HepG2 (cell line): ENCODE data around the gene HSDL1. TPM values are rescaled to one million over a fixed set of nuclear protein-coding genes. Genes with fewer than 3 reads are reported as not detected.

Source experiments
- DMAP1 ChIP-seq: IDR thresholded peaks from 2 replicates; pipeline ENCODE4 v1.6.1; 2016
- FOXJ3 ChIP-seq: sonication (generic); formaldehyde crosslinking; IDR thresholded peaks from 2 replicates; pipeline ENCODE4 v1.4.0; 2020; ENCODE audit warnings: missing genetic modification reagents, mild to moderate bottlenecking, borderline replicate concordance
- FOXO1 ChIP-seq: sonication (generic); formaldehyde crosslinking; IDR thresholded peaks from 2 replicates; pipeline ENCODE4 v1.4.0; 2020; ENCODE audit warnings: missing genetic modification reagents
- JUN ChIP-seq: sonication (generic); formaldehyde crosslinking; IDR thresholded peaks from 2 replicates; pipeline ENCODE4 v1.4.0; 2020; ENCODE audit warnings: mild to moderate bottlenecking, missing genetic modification reagents
- KDM3A ChIP-seq: IDR thresholded peaks from 2 replicates; pipeline ENCODE4 v1.6.1; 2018; ENCODE audit warnings: low read depth, missing compliant biosample characterization
- MBNL3 ChIP-seq: fragments of 250-450 bp; sonication (Bioruptor Pico); conservative IDR thresholded peaks from 2 replicates; pipeline ENCODE4 v1.8.0; 2022; ENCODE audit warnings: mild to moderate bottlenecking, inconsistent platforms
- MLLT10 ChIP-seq: sonication (generic); formaldehyde crosslinking; IDR thresholded peaks from 2 replicates; pipeline ENCODE4 v1.4.0; 2020; ENCODE audit warnings: missing genetic modification reagents
- SATB2 ChIP-seq: sonication (generic); formaldehyde crosslinking; IDR thresholded peaks from 2 replicates; pipeline ENCODE4 v1.5.0; 2020; ENCODE audit warnings: missing genetic modification reagents
- XBP1 ChIP-seq: sonication (generic); formaldehyde crosslinking; IDR thresholded peaks from 2 replicates; pipeline ENCODE4 v1.5.0; 2020; ENCODE audit warnings: missing genetic modification reagents
- YY1 ChIP-seq: IDR thresholded peaks from 2 replicates; pipeline ENCODE4 v1.6.1; 2011; ENCODE audit warnings: low read length, low read depth, moderate library complexity, mild to moderate bottlenecking; ENCODE audit not compliant: insufficient read depth, insufficient replicate concordance
- ZNF484 ChIP-seq: sonication (generic); formaldehyde crosslinking; IDR thresholded peaks from 2 replicates; pipeline ENCODE4 v1.5.1; 2020; ENCODE audit warnings: mild to moderate bottlenecking, low read depth, missing genetic modification reagents, borderline replicate concordance
- ZNF549 ChIP-seq: sonication (generic); formaldehyde crosslinking; IDR thresholded peaks from 2 replicates; pipeline ENCODE4 v1.5.0; 2020; ENCODE audit warnings: missing genetic modification reagents
- ZNF556 ChIP-seq: sonication (generic); formaldehyde crosslinking; IDR thresholded peaks from 2 replicates; pipeline ENCODE4 v1.4.0; 2020; ENCODE audit warnings: mild to moderate bottlenecking, missing genetic modification reagents, borderline replicate concordance
- ZNF670 ChIP-seq: sonication (generic); formaldehyde crosslinking; IDR thresholded peaks from 2 replicates; pipeline ENCODE4 v1.8.0; 2022; ENCODE audit warnings: mild to moderate bottlenecking, missing genetic modification reagents, borderline replicate concordance
- ZNF781 ChIP-seq: sonication (generic); formaldehyde crosslinking; IDR thresholded peaks from 2 replicates; pipeline ENCODE4 v1.5.1; 2020; ENCODE audit warnings: borderline replicate concordance, mild to moderate bottlenecking, missing genetic modification reagents; ENCODE audit errors: not compliant biosample characterization
- polyA plus RNA-seq, 8 experiments: library from polyadenylated mRNA; depleted of rRNA in 3 of 8; stranded (reverse) in 7 of 8; unstranded in 1 of 8; fragments of >200 nt; fragmentation: Illumina TruSeq in 4 of 8; extraction: Trizol in 4 of 8; gene quantifications; 2 replicates each; pipeline versions ENCODE4 v1.2.1 to v1.2.3, GENCODE V29; 2011 to 2016; ENCODE audit warnings: low read depth in 4 of 8, missing spikeins in 1 of 8, mixed read lengths in 1 of 8; ENCODE audit not compliant: insufficient read depth in 1 of 8
- total RNA-seq, 5 experiments: library from RNA; depleted of rRNA; stranded (reverse); fragments of >200 nt; fragmentation: Illumina TruSeq; extraction: Trizol; gene quantifications; 2 replicates each; pipeline ENCODE4 v1.2.3, GENCODE V29; 2016; ENCODE audit warnings: low read depth in 1 of 5
- TF ChIP-seq, protein P1 (sequence below): sonication (generic); formaldehyde crosslinking; IDR thresholded peaks from 2 replicates; pipeline ENCODE4 v1.4.0; 2020; ENCODE audit warnings: missing genetic modification reagents, mild to moderate bottlenecking, borderline replicate concordance
- TF ChIP-seq, protein P2 (sequence below): sonication (generic); formaldehyde crosslinking; IDR thresholded peaks from 2 replicates; pipeline ENCODE4 v1.5.0; 2020; ENCODE audit warnings: missing genetic modification reagents
- TF ChIP-seq, protein P3 (sequence below): sonication (generic); formaldehyde crosslinking; conservative IDR thresholded peaks from 2 replicates; pipeline ENCODE4 v1.4.0; 2020; ENCODE audit warnings: missing genetic modification reagents
- TF ChIP-seq, protein P4 (sequence below): sonication (generic); formaldehyde crosslinking; IDR thresholded peaks from 2 replicates; pipeline ENCODE4 v1.4.0; 2020; ENCODE audit warnings: missing genetic modification reagents
- TF ChIP-seq, protein P5 (sequence below): sonication (generic); formaldehyde crosslinking; conservative IDR thresholded peaks from 2 replicates; pipeline ENCODE4 v1.4.0; 2020; ENCODE audit warnings: missing genetic modification reagents

HSDL1 gene
- total and polyA plus RNA-seq, 2 of the 13 experiments (the other 11 are each of a cell fraction or from before 2014, with no cell fraction given), result 49.2 to 49.7 TPM

DNA sequence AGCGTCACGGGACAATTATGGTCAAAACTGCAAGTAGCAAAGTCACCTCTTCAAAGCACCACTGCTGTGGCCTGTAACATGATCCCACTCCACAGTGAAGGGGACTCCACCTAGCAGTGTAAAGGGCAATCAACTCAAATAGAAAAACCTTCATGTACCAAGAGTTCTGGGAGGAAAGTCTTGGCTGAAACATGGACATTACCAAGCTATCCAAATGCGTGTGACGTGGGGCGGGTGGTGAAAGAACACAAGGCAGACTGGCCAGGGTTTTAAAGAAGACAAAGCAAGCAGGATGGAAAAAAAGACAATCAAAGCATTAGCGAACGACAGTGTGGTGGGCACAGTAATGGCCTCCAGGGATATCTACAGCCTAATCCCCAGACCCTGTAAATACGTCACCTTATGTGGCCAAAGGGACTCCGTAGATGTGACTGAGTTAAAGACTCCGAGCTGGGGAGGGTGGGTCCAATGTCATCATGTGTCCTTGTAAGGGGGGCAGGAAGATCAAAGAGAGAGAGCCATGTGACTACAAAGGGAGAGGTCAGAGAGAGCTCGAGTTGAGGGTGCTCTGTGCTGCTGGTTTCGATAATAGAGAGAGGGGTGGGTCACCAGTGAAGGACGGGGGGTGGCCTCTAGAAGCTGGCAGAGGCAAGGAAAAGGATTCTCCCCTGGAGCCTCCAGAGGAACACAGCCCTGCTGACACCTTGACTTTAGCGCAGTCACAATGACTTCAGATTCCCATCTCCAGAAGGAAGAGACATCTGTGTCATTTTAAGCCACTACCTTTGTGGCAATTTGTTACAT, 6.0 kb downstream of the HSDL1 start (continued):
- TF ChIP-seq, protein P1, sequence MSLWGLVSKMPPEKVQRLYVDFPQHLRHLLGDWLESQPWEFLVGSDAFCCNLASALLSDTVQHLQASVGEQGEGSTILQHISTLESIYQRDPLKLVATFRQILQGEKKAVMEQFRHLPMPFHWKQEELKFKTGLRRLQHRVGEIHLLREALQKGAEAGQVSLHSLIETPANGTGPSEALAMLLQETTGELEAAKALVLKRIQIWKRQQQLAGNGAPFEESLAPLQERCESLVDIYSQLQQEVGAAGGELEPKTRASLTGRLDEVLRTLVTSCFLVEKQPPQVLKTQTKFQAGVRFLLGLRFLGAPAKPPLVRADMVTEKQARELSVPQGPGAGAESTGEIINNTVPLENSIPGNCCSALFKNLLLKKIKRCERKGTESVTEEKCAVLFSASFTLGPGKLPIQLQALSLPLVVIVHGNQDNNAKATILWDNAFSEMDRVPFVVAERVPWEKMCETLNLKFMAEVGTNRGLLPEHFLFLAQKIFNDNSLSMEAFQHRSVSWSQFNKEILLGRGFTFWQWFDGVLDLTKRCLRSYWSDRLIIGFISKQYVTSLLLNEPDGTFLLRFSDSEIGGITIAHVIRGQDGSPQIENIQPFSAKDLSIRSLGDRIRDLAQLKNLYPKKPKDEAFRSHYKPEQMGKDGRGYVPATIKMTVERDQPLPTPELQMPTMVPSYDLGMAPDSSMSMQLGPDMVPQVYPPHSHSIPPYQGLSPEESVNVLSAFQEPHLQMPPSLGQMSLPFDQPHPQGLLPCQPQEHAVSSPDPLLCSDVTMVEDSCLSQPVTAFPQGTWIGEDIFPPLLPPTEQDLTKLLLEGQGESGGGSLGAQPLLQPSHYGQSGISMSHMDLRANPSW (CRISPR knock-in tag), result no peak
- TF ChIP-seq ZNF670 (no peak), YY1 (peak; percentile 60), JUN (no peak), MBNL3 (CRISPR knock-in tag) (no peak), FOXO1 (CRISPR knock-in tag) (no peak), ZNF549 (CRISPR knock-in tag) (no peak), DMAP1 (CRISPR knock-in tag) (peak; percentile 84), XBP1 (CRISPR knock-in tag) (no peak), ZNF556 (peak; percentile 54; the same call in 1 of the 2 replicates), ZNF484 (CRISPR knock-in tag) (no peak), MLLT10 (CRISPR knock-in tag) (no peak), FOXJ3 (CRISPR knock-in tag) (peak; percentile 83), ZNF781 (CRISPR knock-in tag) (peak; percentile 84), SATB2 (CRISPR knock-in tag) (0 out of 2 replicates have a peak, but pooled peaks have one; percentile 37), KDM3A (CRISPR knock-in tag) (no peak)
- TF ChIP-seq, protein P2, sequence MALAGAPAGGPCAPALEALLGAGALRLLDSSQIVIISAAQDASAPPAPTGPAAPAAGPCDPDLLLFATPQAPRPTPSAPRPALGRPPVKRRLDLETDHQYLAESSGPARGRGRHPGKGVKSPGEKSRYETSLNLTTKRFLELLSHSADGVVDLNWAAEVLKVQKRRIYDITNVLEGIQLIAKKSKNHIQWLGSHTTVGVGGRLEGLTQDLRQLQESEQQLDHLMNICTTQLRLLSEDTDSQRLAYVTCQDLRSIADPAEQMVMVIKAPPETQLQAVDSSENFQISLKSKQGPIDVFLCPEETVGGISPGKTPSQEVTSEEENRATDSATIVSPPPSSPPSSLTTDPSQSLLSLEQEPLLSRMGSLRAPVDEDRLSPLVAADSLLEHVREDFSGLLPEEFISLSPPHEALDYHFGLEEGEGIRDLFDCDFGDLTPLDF (CRISPR knock-in tag), result no peak
- TF ChIP-seq, protein P3, sequence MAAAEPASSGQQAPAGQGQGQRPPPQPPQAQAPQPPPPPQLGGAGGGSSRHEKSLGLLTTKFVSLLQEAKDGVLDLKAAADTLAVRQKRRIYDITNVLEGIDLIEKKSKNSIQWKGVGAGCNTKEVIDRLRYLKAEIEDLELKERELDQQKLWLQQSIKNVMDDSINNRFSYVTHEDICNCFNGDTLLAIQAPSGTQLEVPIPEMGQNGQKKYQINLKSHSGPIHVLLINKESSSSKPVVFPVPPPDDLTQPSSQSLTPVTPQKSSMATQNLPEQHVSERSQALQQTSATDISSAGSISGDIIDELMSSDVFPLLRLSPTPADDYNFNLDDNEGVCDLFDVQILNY (CRISPR knock-in tag), result no peak
- TF ChIP-seq, protein P4, sequence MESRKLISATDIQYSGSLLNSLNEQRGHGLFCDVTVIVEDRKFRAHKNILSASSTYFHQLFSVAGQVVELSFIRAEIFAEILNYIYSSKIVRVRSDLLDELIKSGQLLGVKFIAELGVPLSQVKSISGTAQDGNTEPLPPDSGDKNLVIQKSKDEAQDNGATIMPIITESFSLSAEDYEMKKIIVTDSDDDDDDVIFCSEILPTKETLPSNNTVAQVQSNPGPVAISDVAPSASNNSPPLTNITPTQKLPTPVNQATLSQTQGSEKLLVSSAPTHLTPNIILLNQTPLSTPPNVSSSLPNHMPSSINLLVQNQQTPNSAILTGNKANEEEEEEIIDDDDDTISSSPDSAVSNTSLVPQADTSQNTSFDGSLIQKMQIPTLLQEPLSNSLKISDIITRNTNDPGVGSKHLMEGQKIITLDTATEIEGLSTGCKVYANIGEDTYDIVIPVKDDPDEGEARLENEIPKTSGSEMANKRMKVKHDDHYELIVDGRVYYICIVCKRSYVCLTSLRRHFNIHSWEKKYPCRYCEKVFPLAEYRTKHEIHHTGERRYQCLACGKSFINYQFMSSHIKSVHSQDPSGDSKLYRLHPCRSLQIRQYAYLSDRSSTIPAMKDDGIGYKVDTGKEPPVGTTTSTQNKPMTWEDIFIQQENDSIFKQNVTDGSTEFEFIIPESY (CRISPR knock-in tag), result no peak
- TF ChIP-seq, protein P5, sequence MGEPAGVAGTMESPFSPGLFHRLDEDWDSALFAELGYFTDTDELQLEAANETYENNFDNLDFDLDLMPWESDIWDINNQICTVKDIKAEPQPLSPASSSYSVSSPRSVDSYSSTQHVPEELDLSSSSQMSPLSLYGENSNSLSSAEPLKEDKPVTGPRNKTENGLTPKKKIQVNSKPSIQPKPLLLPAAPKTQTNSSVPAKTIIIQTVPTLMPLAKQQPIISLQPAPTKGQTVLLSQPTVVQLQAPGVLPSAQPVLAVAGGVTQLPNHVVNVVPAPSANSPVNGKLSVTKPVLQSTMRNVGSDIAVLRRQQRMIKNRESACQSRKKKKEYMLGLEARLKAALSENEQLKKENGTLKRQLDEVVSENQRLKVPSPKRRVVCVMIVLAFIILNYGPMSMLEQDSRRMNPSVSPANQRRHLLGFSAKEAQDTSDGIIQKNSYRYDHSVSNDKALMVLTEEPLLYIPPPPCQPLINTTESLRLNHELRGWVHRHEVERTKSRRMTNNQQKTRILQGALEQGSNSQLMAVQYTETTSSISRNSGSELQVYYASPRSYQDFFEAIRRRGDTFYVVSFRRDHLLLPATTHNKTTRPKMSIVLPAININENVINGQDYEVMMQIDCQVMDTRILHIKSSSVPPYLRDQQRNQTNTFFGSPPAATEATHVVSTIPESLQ (CRISPR knock-in tag), result no peak
